HepG2 (cell line): ENCODE measurements around the gene P3H4. TPM values are rescaled to one million over a fixed set of nuclear protein-coding genes. Genes with fewer than 3 reads are reported as not detected.

Experiments
- ARHGAP35 ChIP-seq: sonication (generic); formaldehyde crosslinking; IDR thresholded peaks from 2 replicates; pipeline ENCODE4 v1.9.0; 2022; ENCODE audit warnings: mild to moderate bottlenecking, inconsistent platforms, moderate library complexity, missing genetic modification reagents, borderline replicate concordance
- EP300 ChIP-seq, 3 experiments: sonication (generic) in 1 of 3; formaldehyde crosslinking in 1 of 3; IDR thresholded peaks; 2 replicates each; pipeline versions ENCODE4 v1.5.1 to v1.6.1; 2011 to 2020; ENCODE audit warnings: low read depth in 2 of 3, low read length in 2 of 3, borderline replicate concordance in 1 of 3, improper control_type of control experiment in 1 of 3, mild to moderate bottlenecking in 1 of 3, missing genetic modification reagents in 1 of 3, moderate library complexity in 1 of 3
- ERF ChIP-seq: IDR thresholded peaks from 2 replicates; pipeline ENCODE4 v1.6.1; 2018; ENCODE audit warnings: missing biosample characterization, missing genetic modification reagents
- FOXK2 ChIP-seq: fragments of 450-650 bp; IDR thresholded peaks from 2 replicates; pipeline ENCODE4 v1.6.1; 2016
- FOXO1 ChIP-seq: sonication (generic); formaldehyde crosslinking; IDR thresholded peaks from 2 replicates; pipeline ENCODE4 v1.4.0; 2020; ENCODE audit warnings: missing genetic modification reagents
- GABPB1 ChIP-seq: IDR thresholded peaks from 2 replicates; pipeline ENCODE4 v1.6.1; 2016; ENCODE audit warnings: mild to moderate bottlenecking, missing genetic modification reagents, moderate library complexity, missing compliant biosample characterization
- HCFC1 ChIP-seq: fragments of 150-350 bp; IDR thresholded peaks from 2 replicates; pipeline ENCODE4 v1.6.1; 2014; ENCODE audit warnings: low read depth, low read length
- HOXA3 ChIP-seq: sonication (generic); formaldehyde crosslinking; IDR thresholded peaks from 2 replicates; pipeline ENCODE4 v1.5.0; 2020; ENCODE audit warnings: missing genetic modification reagents
- MED1 ChIP-seq: sonication (generic); formaldehyde crosslinking; IDR thresholded peaks from 2 replicates; pipeline ENCODE4 v1.4.0; 2020; ENCODE audit warnings: missing genetic modification reagents
- MYPOP ChIP-seq: sonication (generic); formaldehyde crosslinking; IDR thresholded peaks from 2 replicates; pipeline ENCODE4 v1.8.1; 2023; ENCODE audit warnings: mild to moderate bottlenecking, moderate library complexity, missing genetic modification reagents
- NONO ChIP-seq, 2 experiments: fragments of 450-650 bp in 1 of 2; sonication (generic) in 1 of 2; formaldehyde crosslinking in 1 of 2; IDR thresholded peaks in 1 of 2; conservative IDR thresholded peaks in 1 of 2; 2 replicates each; pipeline versions ENCODE4 v1.6.1 to v1.8.0; 2017 to 2022; ENCODE audit warnings: mild to moderate bottlenecking in 1 of 2, missing genetic modification reagents in 1 of 2, moderate library complexity in 1 of 2
- SALL1 ChIP-seq: sonication (generic); formaldehyde crosslinking; IDR thresholded peaks from 2 replicates; pipeline ENCODE4 v1.8.0; 2022; ENCODE audit warnings: mild to moderate bottlenecking, missing genetic modification reagents
- TCF7L2 ChIP-seq: IDR thresholded peaks from 2 replicates; pipeline ENCODE4 v1.6.1; 2011; ENCODE audit warnings: mild to moderate bottlenecking, low read depth, low read length, moderate library complexity
- ZBTB20 ChIP-seq: sonication (generic); formaldehyde crosslinking; IDR thresholded peaks from 2 replicates; pipeline ENCODE4 v1.8.1; 2023; ENCODE audit warnings: missing genetic modification reagents, low read depth, mild to moderate bottlenecking, borderline replicate concordance
- ZBTB39 ChIP-seq: sonication (generic); formaldehyde crosslinking; IDR thresholded peaks from 2 replicates; pipeline ENCODE4 v1.5.0; 2020; ENCODE audit warnings: missing genetic modification reagents
- ZFAT ChIP-seq: sonication (generic); formaldehyde crosslinking; conservative IDR thresholded peaks from 2 replicates; pipeline ENCODE4 v1.8.1; 2023; ENCODE audit warnings: missing genetic modification reagents, inconsistent platforms
- ZKSCAN1 ChIP-seq: fragments of 150-350 bp; IDR thresholded peaks from 2 replicates; pipeline ENCODE4 v1.6.1; 2014; ENCODE audit warnings: low read length
- ZNF543 ChIP-seq: sonication (generic); formaldehyde crosslinking; IDR thresholded peaks from 2 replicates; pipeline ENCODE4 v1.4.0; 2020; ENCODE audit warnings: mild to moderate bottlenecking, missing genetic modification reagents
- ZNF737 ChIP-seq: sonication (generic); formaldehyde crosslinking; IDR thresholded peaks from 2 replicates; pipeline ENCODE4 v1.5.0; 2020; ENCODE audit warnings: missing genetic modification reagents, mild to moderate bottlenecking, borderline replicate concordance
- ZNF780A ChIP-seq: sonication (generic); formaldehyde crosslinking; IDR thresholded peaks from 2 replicates; pipeline ENCODE4 v1.8.0; 2022; ENCODE audit warnings: mild to moderate bottlenecking, missing genetic modification reagents, moderate library complexity
- ZSCAN20 ChIP-seq: sonication (generic); formaldehyde crosslinking; IDR thresholded peaks from 2 replicates; pipeline ENCODE4 v1.4.0; 2020; ENCODE audit warnings: missing genetic modification reagents, mild to moderate bottlenecking, borderline replicate concordance
- ZSCAN29 ChIP-seq: sonication (generic); formaldehyde crosslinking; conservative IDR thresholded peaks from 2 replicates; pipeline ENCODE4 v1.4.0; 2020; ENCODE audit warnings: mild to moderate bottlenecking, missing genetic modification reagents
- polyA plus RNA-seq, 8 experiments: library from polyadenylated mRNA; depleted of rRNA in 3 of 8; stranded (reverse) in 7 of 8; unstranded in 1 of 8; fragments of >200 nt; fragmentation: Illumina TruSeq in 4 of 8; extraction: Trizol in 4 of 8; gene quantifications; 2 replicates each; pipeline versions ENCODE4 v1.2.1 to v1.2.3, GENCODE V29; 2011 to 2016; ENCODE audit warnings: low read depth in 4 of 8, missing spikeins in 1 of 8, mixed read lengths in 1 of 8; ENCODE audit not compliant: insufficient read depth in 1 of 8
- total RNA-seq, 5 experiments: library from RNA; depleted of rRNA; stranded (reverse); fragments of >200 nt; fragmentation: Illumina TruSeq; extraction: Trizol; gene quantifications; 2 replicates each; pipeline ENCODE4 v1.2.3, GENCODE V29; 2016; ENCODE audit warnings: low read depth in 1 of 5
- TF ChIP-seq, protein P1 (sequence below): sonication (generic); formaldehyde crosslinking; IDR thresholded peaks from 2 replicates; pipeline ENCODE4 v1.5.0; 2020; ENCODE audit warnings: mild to moderate bottlenecking, missing genetic modification reagents, moderate library complexity
- TF ChIP-seq, protein P2 (sequence below): sonication (generic); formaldehyde crosslinking; IDR thresholded peaks from 2 replicates; pipeline ENCODE4 v1.5.0; 2020; ENCODE audit warnings: mild to moderate bottlenecking, missing genetic modification reagents

Gene P3H4
- total and polyA plus RNA-seq, 2 of the 13 experiments (the other 11 are each of a cell fraction or from before 2014, with no cell fraction given): 37.1 to 50.6 TPM

- TF ChIP-seq ZBTB39 (CRISPR knock-in tag): no peak
- TF ChIP-seq ZSCAN20: no peak
- peak; percentile 70 for TF ChIP-seq MED1
- TF ChIP-seq GABPB1 (CRISPR knock-in tag): 0 out of 2 replicates have a peak, but pooled peaks have one; percentile 43
- 0 out of 2 replicates have a peak, but pooled peaks have one; percentile 42 for TF ChIP-seq ERF
- TF ChIP-seq NONO (IDR thresholded peaks at IDR 0.05): no peak
- no peak for TF ChIP-seq NONO (CRISPR knock-in tag; conservative IDR thresholded peaks at IDR 0.05)
- TF ChIP-seq ARHGAP35 (CRISPR knock-in tag): no peak
- no peak for TF ChIP-seq TCF7L2
- TF ChIP-seq ZBTB20 (CRISPR knock-in tag): no peak
- peak in 1 of 2 experiments; percentile 55; a peak in 1 of 4 replicates for TF ChIP-seq EP300 (IDR thresholded peaks at IDR 0.05; ENCODE audit: low read depth in 2 of 2, low read length in 2 of 2)
- no peak for TF ChIP-seq EP300 (CRISPR knock-in tag; IDR thresholded peaks at IDR 0.05; ENCODE audit: borderline replicate concordance)
- TF ChIP-seq ZNF780A (CRISPR knock-in tag): no peak
- TF ChIP-seq FOXO1 (CRISPR knock-in tag): peak; percentile 77
- TF ChIP-seq MYPOP (CRISPR knock-in tag): 0 out of 2 replicates have a peak, but pooled peaks have one; percentile 54
- peak; percentile 62 for TF ChIP-seq HOXA3 (CRISPR knock-in tag)
- TF ChIP-seq, protein P1, sequence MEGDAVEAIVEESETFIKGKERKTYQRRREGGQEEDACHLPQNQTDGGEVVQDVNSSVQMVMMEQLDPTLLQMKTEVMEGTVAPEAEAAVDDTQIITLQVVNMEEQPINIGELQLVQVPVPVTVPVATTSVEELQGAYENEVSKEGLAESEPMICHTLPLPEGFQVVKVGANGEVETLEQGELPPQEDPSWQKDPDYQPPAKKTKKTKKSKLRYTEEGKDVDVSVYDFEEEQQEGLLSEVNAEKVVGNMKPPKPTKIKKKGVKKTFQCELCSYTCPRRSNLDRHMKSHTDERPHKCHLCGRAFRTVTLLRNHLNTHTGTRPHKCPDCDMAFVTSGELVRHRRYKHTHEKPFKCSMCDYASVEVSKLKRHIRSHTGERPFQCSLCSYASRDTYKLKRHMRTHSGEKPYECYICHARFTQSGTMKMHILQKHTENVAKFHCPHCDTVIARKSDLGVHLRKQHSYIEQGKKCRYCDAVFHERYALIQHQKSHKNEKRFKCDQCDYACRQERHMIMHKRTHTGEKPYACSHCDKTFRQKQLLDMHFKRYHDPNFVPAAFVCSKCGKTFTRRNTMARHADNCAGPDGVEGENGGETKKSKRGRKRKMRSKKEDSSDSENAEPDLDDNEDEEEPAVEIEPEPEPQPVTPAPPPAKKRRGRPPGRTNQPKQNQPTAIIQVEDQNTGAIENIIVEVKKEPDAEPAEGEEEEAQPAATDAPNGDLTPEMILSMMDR: no peak
- TF ChIP-seq, protein P2, sequence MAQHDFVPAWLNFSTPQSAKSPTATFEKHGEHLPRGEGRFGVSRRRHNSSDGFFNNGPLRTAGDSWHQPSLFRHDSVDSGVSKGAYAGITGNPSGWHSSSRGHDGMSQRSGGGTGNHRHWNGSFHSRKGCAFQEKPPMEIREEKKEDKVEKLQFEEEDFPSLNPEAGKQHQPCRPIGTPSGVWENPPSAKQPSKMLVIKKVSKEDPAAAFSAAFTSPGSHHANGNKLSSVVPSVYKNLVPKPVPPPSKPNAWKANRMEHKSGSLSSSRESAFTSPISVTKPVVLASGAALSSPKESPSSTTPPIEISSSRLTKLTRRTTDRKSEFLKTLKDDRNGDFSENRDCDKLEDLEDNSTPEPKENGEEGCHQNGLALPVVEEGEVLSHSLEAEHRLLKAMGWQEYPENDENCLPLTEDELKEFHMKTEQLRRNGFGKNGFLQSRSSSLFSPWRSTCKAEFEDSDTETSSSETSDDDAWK: no peak
- TF ChIP-seq FOXK2: no peak
- TF ChIP-seq ZNF737: no peak
- no peak for TF ChIP-seq HCFC1
- TF ChIP-seq ZKSCAN1: no peak
- TF ChIP-seq ZFAT (CRISPR knock-in tag): no peak
- no peak; the same call in 1 of the 2 replicates for TF ChIP-seq ZNF543 (CRISPR knock-in tag)
- peak; percentile 65; the same call in 1 of the 2 replicates for TF ChIP-seq SALL1 (CRISPR knock-in tag)
- TF ChIP-seq ZSCAN29 (CRISPR knock-in tag): no peak
These were observed 34.1 kb downstream of the P3H4 start (continued) for GRCh38 chr17:41777574-41778188.
